ENCODE data around the gene SIRPB2. TPM values are rescaled to one million over a fixed set of nuclear protein-coding genes. Genes with fewer than 3 reads are reported as not detected.

The SIRPB2 gene
- total and polyA plus RNA-seq, 4 donors: 0.99 to 4.4 (median 2.2) TPM

DNA sequence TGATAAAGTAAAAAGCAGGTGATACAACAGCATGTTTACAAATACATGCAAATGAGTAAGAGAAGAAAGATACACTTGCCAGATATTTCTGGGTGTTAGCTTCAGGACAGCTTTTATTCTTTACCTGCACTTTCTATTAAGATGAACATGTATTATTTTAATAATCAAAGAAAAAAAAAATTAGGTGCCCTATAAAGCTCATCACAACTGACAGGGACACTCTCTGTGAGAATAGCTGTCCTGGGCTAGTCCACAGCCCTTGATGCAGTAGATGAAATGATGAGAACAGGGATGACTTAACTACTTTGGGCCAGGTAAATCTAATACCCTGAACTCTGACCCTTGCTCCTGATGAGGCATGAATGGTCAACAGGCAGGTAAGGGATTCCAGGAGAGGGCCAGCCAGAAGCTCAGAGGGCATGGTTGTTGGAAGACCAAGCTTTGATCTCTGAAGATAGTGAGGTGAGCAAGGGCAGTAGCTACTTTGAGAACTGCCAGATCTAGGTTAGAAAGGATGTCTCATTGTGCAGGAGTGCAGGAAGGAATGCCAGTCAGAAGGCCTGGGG is 40.2 kb downstream of the SIRPB2 start:
- TF ChIP-seq SP1 (IDR thresholded peaks at IDR 0.05) (no peak), HNF4A (conservative IDR thresholded peaks at IDR 0.05) (no peak), HNF4G (IDR thresholded peaks at IDR 0.05) (no peak), RXRA (IDR thresholded peaks at IDR 0.05) (no peak), JUND (IDR thresholded peaks at IDR 0.05) (no peak)
- TF ChIP-seq, protein P1, sequence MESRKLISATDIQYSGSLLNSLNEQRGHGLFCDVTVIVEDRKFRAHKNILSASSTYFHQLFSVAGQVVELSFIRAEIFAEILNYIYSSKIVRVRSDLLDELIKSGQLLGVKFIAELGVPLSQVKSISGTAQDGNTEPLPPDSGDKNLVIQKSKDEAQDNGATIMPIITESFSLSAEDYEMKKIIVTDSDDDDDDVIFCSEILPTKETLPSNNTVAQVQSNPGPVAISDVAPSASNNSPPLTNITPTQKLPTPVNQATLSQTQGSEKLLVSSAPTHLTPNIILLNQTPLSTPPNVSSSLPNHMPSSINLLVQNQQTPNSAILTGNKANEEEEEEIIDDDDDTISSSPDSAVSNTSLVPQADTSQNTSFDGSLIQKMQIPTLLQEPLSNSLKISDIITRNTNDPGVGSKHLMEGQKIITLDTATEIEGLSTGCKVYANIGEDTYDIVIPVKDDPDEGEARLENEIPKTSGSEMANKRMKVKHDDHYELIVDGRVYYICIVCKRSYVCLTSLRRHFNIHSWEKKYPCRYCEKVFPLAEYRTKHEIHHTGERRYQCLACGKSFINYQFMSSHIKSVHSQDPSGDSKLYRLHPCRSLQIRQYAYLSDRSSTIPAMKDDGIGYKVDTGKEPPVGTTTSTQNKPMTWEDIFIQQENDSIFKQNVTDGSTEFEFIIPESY (IDR thresholded peaks at IDR 0.05): no peak
- Histone ChIP-seq H3K9me3 (ENCODE audit: control insufficient read depth in 4 of 4, low read length in 3 of 4) (no peaks in the 10 kb centered on the region), H3K27me3 (ENCODE audit: control insufficient read depth in 4 of 4, insufficient read depth in 4 of 4, low read length in 3 of 4) (no peaks in the 10 kb centered on the region), H3K9ac (ENCODE audit: low read depth in 1 of 2, low read length in 2 of 2) (no peak overlapping the region), H3K36me3 (ENCODE audit: control insufficient read depth in 4 of 4, insufficient read depth in 3 of 4, low read depth in 1 of 4, low read length in 3 of 4) (peaks cover 17 to 91% (median 85%) of the 10 kb centered on the region in 4 donors), H3K4me1 (ENCODE audit: control insufficient read depth in 4 of 4, insufficient read depth in 4 of 4, low read length in 3 of 4) (peaks cover 0 to 8% (median 4%) of the 10 kb centered on the region in 4 donors), H3K27ac (ENCODE audit: low read depth in 1 of 2, low read length in 2 of 2) (no peak overlapping the region), H3K4me3 (ENCODE audit: low read depth in 1 of 3, low read length in 3 of 3) (no peak overlapping the region)
- no peak for DNase-seq (ENCODE audit: low spot score)

DNA sequence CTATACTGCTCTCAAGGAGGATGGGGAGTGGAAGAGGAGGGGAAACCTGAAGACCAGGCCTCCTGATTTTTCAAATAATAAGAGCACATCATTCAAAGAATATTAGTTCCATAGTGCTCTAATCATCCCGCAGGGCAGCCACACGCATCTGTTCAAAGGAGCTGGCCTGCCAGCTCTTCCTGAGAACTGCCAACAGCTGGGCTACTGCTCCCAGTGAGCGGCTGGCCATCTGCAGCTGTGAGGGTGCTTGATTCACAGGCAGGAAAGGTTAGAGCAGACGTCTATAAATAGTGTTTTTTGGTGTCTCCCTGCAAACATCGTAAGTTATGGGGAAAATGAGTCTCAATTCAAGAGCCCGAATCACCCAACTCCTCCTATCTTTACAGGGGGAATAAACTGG is 41.9 kb downstream of the SIRPB2 start:
- Histone ChIP-seq H3K27ac (ENCODE audit: low read depth in 1 of 2, low read length in 2 of 2) (no peak overlapping the region), H3K9me3 (ENCODE audit: control insufficient read depth in 4 of 4, low read length in 3 of 4) (no peaks in the 10 kb centered on the region), H3K4me1 (ENCODE audit: control insufficient read depth in 4 of 4, insufficient read depth in 4 of 4, low read length in 3 of 4) (peaks cover 0 to 8% (median 4%) of the 10 kb centered on the region in 4 donors), H3K36me3 (ENCODE audit: control insufficient read depth in 4 of 4, insufficient read depth in 3 of 4, low read depth in 1 of 4, low read length in 3 of 4) (peaks cover 15 to 93% (median 89%) of the 10 kb centered on the region in 4 donors), H3K4me3 (ENCODE audit: low read depth in 1 of 3, low read length in 3 of 3) (no peak overlapping the region), H3K9ac (ENCODE audit: low read depth in 1 of 2, low read length in 2 of 2) (no peak overlapping the region), H3K27me3 (ENCODE audit: control insufficient read depth in 4 of 4, insufficient read depth in 4 of 4, low read length in 3 of 4) (no peaks in the 10 kb centered on the region)
- DNase-seq (ENCODE audit: low spot score): no peak
- 96% methylated on average over 6 of the region's 6 CpGs for WGBS
- TF ChIP-seq FOXA1 (IDR thresholded peaks at IDR 0.05) (no peak), YY1 (IDR thresholded peaks at IDR 0.05) (no peak)

DNA sequence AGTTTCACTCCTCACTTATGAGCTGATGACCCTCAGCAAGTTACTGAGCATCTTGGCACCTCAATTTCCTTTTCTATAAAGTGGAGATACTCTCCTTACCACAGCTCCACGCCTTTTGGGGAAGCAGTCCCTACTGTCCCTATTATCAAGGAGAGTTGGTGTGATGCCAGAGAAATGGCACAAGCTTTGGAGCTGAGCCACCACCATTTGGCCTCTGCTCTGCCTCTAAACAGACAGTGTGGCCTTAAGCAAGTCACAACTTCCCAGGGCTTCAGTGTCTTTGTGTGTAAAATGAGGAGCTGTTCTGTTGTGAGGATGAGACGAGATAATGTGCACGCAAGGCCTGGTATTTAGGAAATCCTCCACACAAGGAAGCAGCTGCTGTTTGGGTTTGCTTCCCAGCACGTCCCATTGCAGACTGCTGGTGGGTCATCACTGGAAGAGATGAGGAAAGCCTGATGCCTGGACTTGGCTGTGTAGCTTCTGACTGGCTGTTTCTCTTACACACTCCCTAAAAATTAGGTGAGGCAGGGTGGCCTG is 43.1 kb downstream of the SIRPB2 start:
- no peaks in the 10 kb centered on the region for H3K9me3 ChIP-seq (ENCODE audit: control insufficient read depth in 4 of 4, low read length in 3 of 4)
- peaks cover 0 to 8% (median 4%) of the 10 kb centered on the region in 4 donors for H3K4me1 ChIP-seq (ENCODE audit: control insufficient read depth in 4 of 4, insufficient read depth in 4 of 4, low read length in 3 of 4)
- no peak for DNase-seq (ENCODE audit: low spot score)
- no peak overlapping the region for H3K4me3 ChIP-seq (ENCODE audit: low read depth in 1 of 3, low read length in 3 of 3)
- WGBS: 85% methylated on average over 4 of the region's 4 CpGs
- H3K27me3 ChIP-seq (ENCODE audit: control insufficient read depth in 4 of 4, insufficient read depth in 4 of 4, low read length in 3 of 4): no peaks in the 10 kb centered on the region
- TF ChIP-seq, protein P1 (IDR thresholded peaks at IDR 0.05): no peak
- TF ChIP-seq, protein P2, sequence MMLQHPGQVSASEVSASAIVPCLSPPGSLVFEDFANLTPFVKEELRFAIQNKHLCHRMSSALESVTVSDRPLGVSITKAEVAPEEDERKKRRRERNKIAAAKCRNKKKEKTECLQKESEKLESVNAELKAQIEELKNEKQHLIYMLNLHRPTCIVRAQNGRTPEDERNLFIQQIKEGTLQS (IDR thresholded peaks at IDR 0.05): no peak
- TF ChIP-seq HNF4G (IDR thresholded peaks at IDR 0.05): no peak
- no peak for TF ChIP-seq FOXA1 (IDR thresholded peaks at IDR 0.05)
- TF ChIP-seq, protein P3, sequence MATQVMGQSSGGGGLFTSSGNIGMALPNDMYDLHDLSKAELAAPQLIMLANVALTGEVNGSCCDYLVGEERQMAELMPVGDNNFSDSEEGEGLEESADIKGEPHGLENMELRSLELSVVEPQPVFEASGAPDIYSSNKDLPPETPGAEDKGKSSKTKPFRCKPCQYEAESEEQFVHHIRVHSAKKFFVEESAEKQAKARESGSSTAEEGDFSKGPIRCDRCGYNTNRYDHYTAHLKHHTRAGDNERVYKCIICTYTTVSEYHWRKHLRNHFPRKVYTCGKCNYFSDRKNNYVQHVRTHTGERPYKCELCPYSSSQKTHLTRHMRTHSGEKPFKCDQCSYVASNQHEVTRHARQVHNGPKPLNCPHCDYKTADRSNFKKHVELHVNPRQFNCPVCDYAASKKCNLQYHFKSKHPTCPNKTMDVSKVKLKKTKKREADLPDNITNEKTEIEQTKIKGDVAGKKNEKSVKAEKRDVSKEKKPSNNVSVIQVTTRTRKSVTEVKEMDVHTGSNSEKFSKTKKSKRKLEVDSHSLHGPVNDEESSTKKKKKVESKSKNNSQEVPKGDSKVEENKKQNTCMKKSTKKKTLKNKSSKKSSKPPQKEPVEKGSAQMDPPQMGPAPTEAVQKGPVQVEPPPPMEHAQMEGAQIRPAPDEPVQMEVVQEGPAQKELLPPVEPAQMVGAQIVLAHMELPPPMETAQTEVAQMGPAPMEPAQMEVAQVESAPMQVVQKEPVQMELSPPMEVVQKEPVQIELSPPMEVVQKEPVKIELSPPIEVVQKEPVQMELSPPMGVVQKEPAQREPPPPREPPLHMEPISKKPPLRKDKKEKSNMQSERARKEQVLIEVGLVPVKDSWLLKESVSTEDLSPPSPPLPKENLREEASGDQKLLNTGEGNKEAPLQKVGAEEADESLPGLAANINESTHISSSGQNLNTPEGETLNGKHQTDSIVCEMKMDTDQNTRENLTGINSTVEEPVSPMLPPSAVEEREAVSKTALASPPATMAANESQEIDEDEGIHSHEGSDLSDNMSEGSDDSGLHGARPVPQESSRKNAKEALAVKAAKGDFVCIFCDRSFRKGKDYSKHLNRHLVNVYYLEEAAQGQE (IDR thresholded peaks at IDR 0.05): no peak
- TF ChIP-seq NR2F2 (IDR thresholded peaks at IDR 0.05): no peak
- no peak for TF ChIP-seq YY1 (IDR thresholded peaks at IDR 0.05)
- TF ChIP-seq RXRA (IDR thresholded peaks at IDR 0.05): no peak
- TF ChIP-seq FOXA2 (IDR thresholded peaks at IDR 0.05): no peak
- no peak for TF ChIP-seq EGR1 (IDR thresholded peaks at IDR 0.05; ENCODE audit: low read depth in 2 of 2)
- TF ChIP-seq GABPA (IDR thresholded peaks at IDR 0.05 in 1 of 2, conservative IDR thresholded peaks at IDR 0.05 in 1 of 2): no peak
- no peak for TF ChIP-seq JUND (IDR thresholded peaks at IDR 0.05)
- TF ChIP-seq SP1 (IDR thresholded peaks at IDR 0.05): no peak
- no peak for TF ChIP-seq HNF4A (conservative IDR thresholded peaks at IDR 0.05)
- TF ChIP-seq, protein P4, sequence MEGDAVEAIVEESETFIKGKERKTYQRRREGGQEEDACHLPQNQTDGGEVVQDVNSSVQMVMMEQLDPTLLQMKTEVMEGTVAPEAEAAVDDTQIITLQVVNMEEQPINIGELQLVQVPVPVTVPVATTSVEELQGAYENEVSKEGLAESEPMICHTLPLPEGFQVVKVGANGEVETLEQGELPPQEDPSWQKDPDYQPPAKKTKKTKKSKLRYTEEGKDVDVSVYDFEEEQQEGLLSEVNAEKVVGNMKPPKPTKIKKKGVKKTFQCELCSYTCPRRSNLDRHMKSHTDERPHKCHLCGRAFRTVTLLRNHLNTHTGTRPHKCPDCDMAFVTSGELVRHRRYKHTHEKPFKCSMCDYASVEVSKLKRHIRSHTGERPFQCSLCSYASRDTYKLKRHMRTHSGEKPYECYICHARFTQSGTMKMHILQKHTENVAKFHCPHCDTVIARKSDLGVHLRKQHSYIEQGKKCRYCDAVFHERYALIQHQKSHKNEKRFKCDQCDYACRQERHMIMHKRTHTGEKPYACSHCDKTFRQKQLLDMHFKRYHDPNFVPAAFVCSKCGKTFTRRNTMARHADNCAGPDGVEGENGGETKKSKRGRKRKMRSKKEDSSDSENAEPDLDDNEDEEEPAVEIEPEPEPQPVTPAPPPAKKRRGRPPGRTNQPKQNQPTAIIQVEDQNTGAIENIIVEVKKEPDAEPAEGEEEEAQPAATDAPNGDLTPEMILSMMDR (IDR thresholded peaks at IDR 0.05; ENCODE audit: low read depth, low read length, missing input control): no peak
- H3K27ac ChIP-seq (ENCODE audit: low read depth in 1 of 2, low read length in 2 of 2): no peak overlapping the region
- no peak overlapping the region for H3K9ac ChIP-seq (ENCODE audit: low read depth in 1 of 2, low read length in 2 of 2)
- peaks cover 25 to 94% (median 90%) of the 10 kb centered on the region in 4 donors for H3K36me3 ChIP-seq (ENCODE audit: control insufficient read depth in 4 of 4, insufficient read depth in 3 of 4, low read depth in 1 of 4, low read length in 3 of 4)
